GM20000 (cell line): ENCODE results near the gene JAZF1.

Experiments used
- DNase-seq: peaks from one replicate; pipeline ENCODE4 v3.0.0; 2012; ENCODE audit warnings: low spot score
- TF ChIP-seq, protein P1 (sequence below): IDR thresholded peaks from 2 replicates; pipeline ENCODE4 v1.5.1; 2012; ENCODE audit warnings: mild to moderate bottlenecking, control low read depth; ENCODE audit errors: extremely low read depth, missing control alignments

JAZF1 gene

GRCh38 chr7:28108747-28109146 lies 71.8 kb downstream of the JAZF1 start:
- TF ChIP-seq, protein P1, sequence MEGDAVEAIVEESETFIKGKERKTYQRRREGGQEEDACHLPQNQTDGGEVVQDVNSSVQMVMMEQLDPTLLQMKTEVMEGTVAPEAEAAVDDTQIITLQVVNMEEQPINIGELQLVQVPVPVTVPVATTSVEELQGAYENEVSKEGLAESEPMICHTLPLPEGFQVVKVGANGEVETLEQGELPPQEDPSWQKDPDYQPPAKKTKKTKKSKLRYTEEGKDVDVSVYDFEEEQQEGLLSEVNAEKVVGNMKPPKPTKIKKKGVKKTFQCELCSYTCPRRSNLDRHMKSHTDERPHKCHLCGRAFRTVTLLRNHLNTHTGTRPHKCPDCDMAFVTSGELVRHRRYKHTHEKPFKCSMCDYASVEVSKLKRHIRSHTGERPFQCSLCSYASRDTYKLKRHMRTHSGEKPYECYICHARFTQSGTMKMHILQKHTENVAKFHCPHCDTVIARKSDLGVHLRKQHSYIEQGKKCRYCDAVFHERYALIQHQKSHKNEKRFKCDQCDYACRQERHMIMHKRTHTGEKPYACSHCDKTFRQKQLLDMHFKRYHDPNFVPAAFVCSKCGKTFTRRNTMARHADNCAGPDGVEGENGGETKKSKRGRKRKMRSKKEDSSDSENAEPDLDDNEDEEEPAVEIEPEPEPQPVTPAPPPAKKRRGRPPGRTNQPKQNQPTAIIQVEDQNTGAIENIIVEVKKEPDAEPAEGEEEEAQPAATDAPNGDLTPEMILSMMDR, result no peak
- DNase-seq, result no peak

DNA sequence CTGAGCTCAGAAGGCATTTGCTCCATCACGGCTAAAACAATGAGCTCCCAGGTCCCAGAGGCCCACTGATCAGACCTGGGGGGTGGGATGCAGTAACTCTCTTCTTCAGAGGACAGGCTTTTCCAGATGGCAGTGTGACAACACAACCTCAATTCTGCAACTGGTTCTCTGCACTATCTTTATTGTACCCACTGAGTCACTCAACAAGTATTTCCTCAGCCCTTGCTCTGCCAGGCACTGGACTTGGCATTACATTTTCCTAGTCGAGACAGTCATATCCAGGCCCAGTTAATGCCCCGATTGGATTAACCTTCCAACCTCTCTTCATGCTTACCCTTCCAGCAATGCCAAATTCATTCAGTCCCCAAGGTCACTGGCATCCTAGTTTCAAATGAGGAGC lies 72.6 kb downstream of the JAZF1 start:
- TF ChIP-seq, protein P1, result no peak
- DNase-seq, result no peak

GRCh38 chr7:28106321-28106829 lies 74.2 kb downstream of the JAZF1 start:
- no peak for DNase-seq
- TF ChIP-seq, protein P1, result no peak

GRCh38 chr7:28105234-28105633 lies 75.4 kb downstream of the JAZF1 start:
- TF ChIP-seq, protein P1, result no peak
- no peak for DNase-seq

GRCh38 chr7:28104811-28105210 lies 75.8 kb downstream of the JAZF1 start:
- TF ChIP-seq, protein P1, result no peak
- no peak for DNase-seq

DNA sequence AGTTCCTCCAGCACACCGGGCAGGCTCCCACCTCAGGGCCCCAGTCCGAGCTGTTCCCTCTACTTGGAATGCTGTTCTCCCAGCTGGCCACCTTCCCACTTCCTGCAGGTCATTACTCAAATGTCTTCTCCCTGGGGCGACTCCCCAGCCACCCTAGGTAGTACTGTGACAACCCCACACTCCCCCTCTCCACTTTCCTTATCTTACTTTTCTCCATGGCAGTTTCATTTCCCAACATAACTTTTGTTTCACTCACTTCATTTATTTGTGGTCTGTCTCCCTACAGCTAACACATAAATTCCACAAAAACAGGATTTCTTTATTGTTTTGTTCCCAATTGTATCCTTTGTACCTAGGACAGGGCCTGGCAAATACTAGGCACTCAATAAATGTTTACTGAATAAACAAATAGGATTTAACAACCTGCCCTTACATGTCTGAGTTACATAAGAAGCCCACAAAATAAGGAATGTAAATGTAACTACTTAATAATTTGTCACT lies 76.5 kb downstream of the JAZF1 start:
- DNase-seq, result no peak
- TF ChIP-seq, protein P1, result no peak

DNA sequence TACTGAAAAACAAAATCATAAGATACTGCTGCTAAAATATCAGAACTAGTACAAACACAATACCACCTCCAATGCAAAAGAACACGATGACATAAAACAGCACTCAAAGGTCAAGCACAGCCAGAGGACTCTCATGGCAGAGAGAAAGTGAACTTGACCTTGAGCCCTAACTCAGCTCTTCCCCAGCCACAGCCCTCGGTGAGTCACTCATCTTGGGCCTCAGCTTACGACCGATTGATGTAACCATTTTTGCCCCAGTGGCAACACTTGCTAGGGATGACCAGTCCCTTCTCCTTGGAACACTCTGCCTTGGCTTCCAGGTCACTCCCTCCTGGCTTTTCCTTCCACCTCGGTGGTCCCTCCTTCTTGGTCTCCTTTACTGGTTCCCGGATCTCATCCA lies 77.8 kb downstream of the JAZF1 start:
- TF ChIP-seq, protein P1, result no peak
- no peak for DNase-seq
